Activated naive CD4-positive, alpha-beta T cell treated with anti-CD3 and anti-CD28 coated beads, Interleukin-2, amount 10 ng/mL, durations not matched to agents 7 days and 5 days (primary cell): ENCODE results near the gene CTNND2.

Experiments
- CTCF ChIA-PET: fragments of 350-600 bp; sonication (Branson Sonifier 250); formaldehyde crosslinking; loops from one replicate; lab custom pipeline; 2021; ENCODE audit warnings: antibody characterized with exemption; lab: Charles Lee
- DNase-seq: peaks from one replicate; pipeline ENCODE4 v3.0.0-alpha.2; 2020
- H3K27ac Mint-ChIP-seq: one replicate; pipeline ENCODE4 v1.8.0; 2021; ENCODE audit warnings: mild to moderate bottlenecking, moderate library complexity, mixed read lengths
- H3K27me3 Mint-ChIP-seq: one replicate; pipeline ENCODE4 v1.8.0; 2021; ENCODE audit warnings: mild to moderate bottlenecking, mixed read lengths
- H3K36me3 Mint-ChIP-seq: one replicate; pipeline ENCODE4 v1.8.0; 2021; ENCODE audit warnings: mixed read lengths
- H3K4me1 Mint-ChIP-seq: one replicate; pipeline ENCODE4 v1.8.0; 2021; ENCODE audit warnings: mixed read lengths
- H3K4me3 Mint-ChIP-seq: one replicate; pipeline ENCODE4 v1.8.0; 2021; ENCODE audit warnings: mild to moderate bottlenecking, moderate library complexity, mixed read lengths
- H3K9me3 Mint-ChIP-seq: one replicate; pipeline ENCODE4 v1.8.0; 2021; ENCODE audit warnings: mixed read lengths

Gene CTNND2

DNA sequence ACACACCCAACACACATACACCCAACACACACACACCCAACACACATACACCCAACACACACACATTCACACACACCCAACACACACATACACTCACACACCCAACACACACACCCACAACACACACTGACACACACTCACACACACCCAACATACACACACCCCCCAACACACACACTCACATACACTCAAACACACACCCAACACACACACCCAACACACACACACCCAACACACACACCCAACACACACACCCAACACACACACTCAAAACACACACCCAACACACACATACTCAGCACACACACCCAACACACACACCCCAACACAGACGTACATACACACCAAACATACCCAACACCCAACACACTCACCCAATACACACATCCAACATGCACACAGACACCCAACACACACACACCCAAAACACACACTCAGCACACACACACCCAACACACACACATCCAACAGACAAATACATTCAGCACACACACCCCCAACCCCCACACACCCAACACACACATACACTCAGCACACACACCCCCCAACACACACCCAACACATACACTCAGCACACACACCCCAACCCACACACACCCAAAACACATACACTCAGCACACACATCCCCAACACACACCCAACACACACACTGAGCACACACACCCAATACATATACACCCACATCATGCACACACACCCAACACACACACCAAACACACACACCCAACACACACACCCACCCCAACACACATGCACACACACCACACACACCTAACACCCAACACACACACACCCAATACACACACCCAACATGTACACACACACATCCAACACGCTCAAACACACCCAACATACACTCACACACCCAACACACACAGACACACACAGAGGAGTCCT is 663.7 kb downstream of the CTNND2 start:
- H3K4me3 Mint-ChIP-seq, result no peak overlapping the region
- H3K27ac Mint-ChIP-seq, result no peak overlapping the region
- H3K9me3 Mint-ChIP-seq, result peaks cover 9% of the 10 kb centered on the region
- CTCF ChIA-PET, result no interaction called here
- no peaks in the 10 kb centered on the region for H3K36me3 Mint-ChIP-seq
- H3K27me3 Mint-ChIP-seq, result no peaks in the 10 kb centered on the region
- DNase-seq, result no peak
- no peaks in the 10 kb centered on the region for H3K4me1 Mint-ChIP-seq

DNA sequence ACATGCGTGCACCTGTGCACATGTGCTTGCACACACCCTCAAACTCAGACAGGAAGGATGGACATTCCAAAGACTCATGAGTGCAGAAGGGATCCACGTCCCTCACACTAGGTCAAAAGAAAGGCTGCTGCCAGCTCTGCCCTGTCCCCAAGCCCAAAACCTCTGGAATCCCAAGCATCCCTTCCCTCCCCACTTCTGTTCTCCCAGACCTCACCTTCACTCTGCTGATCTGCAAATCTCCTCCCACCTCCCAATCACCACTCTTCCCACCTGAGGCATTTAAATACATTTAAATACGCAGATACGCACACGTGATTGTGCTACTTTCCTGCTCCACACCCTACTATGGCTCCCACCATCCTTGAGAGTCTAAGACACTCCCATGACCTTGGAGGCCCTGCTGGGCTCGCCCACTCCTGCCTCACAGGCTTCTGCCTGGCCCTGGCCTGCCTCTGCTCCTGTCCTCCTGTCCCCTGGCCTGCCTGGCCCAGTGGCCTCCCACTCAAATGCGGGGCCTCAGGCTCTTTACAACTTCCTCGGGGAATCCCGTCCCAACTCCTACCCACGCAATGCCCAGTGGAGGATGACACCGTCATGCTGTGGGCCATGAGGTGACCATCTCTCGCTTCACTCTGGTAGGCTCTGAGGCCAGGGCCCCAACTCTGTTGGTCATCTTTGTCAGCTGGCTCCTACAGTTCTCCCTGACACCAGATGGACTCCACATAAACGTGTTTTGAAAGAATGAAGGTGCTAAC is 664.8 kb downstream of the CTNND2 start:
- Mint-ChIP-seq H3K27ac (no peak overlapping the region), H3K36me3 (no peaks in the 10 kb centered on the region), H3K4me3 (no peak overlapping the region), H3K4me1 (peaks cover 10% of the 10 kb centered on the region), H3K9me3 (peaks cover 9% of the 10 kb centered on the region), H3K27me3 (no peaks in the 10 kb centered on the region)
- CTCF ChIA-PET, result no interaction called here
- no peak for DNase-seq

DNA sequence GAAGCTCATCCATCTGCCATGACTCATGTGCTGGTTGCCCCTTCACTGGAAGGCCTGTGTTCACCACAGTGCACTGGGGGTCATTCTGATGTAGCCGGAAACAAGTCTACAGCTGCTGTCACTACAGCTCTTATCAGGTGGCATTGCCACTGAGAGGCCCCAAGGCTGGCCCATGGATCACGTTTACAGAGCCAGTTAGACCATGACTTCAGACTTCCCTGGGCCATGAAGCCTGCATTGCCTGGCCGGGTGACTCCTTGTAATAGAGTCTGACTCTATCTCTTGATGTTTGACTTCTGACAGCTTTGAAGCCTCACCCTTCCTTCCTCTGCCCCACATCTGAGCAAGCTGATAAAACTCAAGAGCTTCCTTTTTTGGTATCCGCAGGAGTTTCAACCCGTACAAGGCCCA is 669.7 kb downstream of the CTNND2 start:
- CTCF ChIA-PET, result no interaction called here
- DNase-seq, result peak; percentile 40
- H3K36me3 Mint-ChIP-seq, result peaks cover 16% of the 10 kb centered on the region
- no peak overlapping the region for H3K4me3 Mint-ChIP-seq
- H3K27ac Mint-ChIP-seq, result peak overlapping the region; percentile 71
- peaks cover 23% of the 10 kb centered on the region for H3K4me1 Mint-ChIP-seq
- peaks cover 29% of the 10 kb centered on the region for H3K9me3 Mint-ChIP-seq
- no peaks in the 10 kb centered on the region for H3K27me3 Mint-ChIP-seq

DNA sequence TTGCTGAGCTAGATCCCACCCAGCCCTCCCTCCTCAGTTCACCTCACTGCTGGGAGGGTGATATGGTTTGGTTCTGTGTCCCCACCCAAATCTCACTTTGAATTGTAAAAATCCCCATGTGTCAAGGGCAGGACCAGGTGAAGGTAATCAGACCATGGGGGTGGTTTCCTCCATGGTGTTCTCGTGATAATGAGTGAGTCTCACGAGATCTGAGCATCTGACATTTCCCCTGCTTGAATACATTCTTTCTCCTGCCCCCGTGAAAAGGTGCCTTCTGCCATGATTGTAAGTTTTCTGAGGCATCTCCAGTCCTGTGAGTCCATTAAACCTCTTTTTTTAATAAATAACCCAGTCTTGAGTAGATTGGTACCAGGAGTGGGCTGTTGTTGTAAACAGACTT is 673.4 kb downstream of the CTNND2 start:
- Mint-ChIP-seq H3K4me3 (no peak overlapping the region), H3K4me1 (peaks cover 23% of the 10 kb centered on the region), H3K36me3 (peaks cover 16% of the 10 kb centered on the region), H3K27ac (no peak overlapping the region), H3K27me3 (no peaks in the 10 kb centered on the region), H3K9me3 (peaks cover 29% of the 10 kb centered on the region)
- CTCF ChIA-PET, result no interaction called here
- DNase-seq, result no peak

DNA sequence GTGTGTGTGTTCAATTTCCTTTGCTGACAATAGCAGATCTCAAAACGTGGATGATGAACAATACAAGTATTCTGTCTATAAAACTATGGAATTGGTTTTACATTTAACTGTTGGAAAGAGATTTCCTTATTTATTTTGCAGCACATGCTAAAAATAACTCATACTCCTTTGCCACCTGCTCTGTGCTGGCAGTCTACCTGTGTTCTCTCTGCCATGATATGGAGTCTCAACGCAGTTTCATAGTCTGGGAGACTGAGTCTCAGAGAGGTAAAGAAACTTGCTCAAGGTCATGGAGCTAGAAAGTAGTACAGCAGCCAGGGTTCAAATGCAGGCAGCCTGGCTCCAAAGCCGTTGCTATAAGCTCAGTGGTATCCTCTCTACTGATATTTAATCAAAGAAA is 677.2 kb downstream of the CTNND2 start:
- CTCF ChIA-PET, result no interaction called here
- H3K9me3 Mint-ChIP-seq, result peaks cover 7% of the 10 kb centered on the region
- no peak overlapping the region for H3K4me3 Mint-ChIP-seq
- H3K27me3 Mint-ChIP-seq, result no peaks in the 10 kb centered on the region
- H3K4me1 Mint-ChIP-seq, result no peaks in the 10 kb centered on the region
- H3K36me3 Mint-ChIP-seq, result peaks cover 5% of the 10 kb centered on the region
- no peak for DNase-seq
- no peak overlapping the region for H3K27ac Mint-ChIP-seq

DNA sequence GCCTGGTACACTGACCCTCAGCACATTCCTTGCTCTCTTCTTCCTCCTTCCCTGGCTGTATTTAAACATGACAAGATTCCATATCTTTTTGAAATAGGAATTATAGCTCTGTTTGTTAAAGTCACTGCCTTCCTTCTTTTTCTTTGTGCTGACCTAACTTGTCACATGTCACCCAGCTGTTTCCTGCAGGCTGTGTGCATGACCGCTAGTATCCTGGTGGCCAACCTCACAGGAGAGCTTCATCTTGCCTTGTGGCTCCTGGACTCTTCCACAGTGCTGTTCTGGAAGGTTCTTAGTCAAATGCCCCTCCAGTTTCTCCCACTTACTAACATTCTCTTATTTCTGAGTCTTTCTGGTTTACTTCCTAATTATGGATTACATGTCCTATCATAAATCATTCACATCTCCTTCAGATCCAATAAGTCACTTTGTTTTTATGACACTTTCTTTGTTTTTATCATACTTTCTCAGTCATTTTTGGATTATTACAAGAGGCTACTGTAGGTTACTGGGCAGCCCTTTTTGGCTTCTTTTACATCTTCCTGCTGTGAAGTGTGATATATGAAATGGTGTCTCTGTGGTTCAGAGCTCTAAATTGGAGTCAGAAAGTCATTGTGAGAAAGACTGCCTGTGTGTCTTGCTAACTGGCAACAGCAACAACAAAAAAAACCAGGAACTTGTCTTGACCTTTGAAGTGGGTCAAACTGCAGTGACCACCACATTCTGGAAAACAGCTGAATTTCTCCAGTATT is 679.6 kb downstream of the CTNND2 start:
- Mint-ChIP-seq H3K27me3 (no peaks in the 10 kb centered on the region), H3K4me3 (no peak overlapping the region), H3K36me3 (no peaks in the 10 kb centered on the region), H3K4me1 (no peaks in the 10 kb centered on the region), H3K9me3 (no peaks in the 10 kb centered on the region), H3K27ac (no peak overlapping the region)
- DNase-seq, result no peak
- CTCF ChIA-PET, result no interaction called here

DNA sequence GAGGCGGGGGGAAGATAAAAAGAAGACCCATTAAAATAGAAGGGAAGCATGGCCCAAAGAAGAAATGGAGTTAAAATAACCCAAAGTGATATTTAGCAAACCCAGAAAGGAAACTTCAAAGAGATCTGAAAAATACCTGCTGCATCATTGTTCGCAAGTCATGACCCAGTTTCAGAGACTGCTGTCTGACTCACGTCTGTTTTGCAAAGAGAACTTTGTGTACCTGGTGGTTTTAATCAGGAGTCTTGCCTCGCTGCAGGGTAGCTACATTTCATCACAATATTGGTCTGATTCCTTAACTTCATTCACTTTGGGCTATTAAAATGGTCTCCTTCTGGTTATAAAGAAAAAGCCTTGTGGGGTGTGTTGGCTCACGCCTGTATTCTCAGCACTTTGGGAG is 682.1 kb downstream of the CTNND2 start:
- Mint-ChIP-seq H3K4me3 (no peak overlapping the region), H3K27me3 (no peaks in the 10 kb centered on the region), H3K27ac (no peak overlapping the region), H3K4me1 (no peaks in the 10 kb centered on the region), H3K36me3 (no peaks in the 10 kb centered on the region), H3K9me3 (no peaks in the 10 kb centered on the region)
- CTCF ChIA-PET, result no interaction called here
- DNase-seq, result no peak

DNA sequence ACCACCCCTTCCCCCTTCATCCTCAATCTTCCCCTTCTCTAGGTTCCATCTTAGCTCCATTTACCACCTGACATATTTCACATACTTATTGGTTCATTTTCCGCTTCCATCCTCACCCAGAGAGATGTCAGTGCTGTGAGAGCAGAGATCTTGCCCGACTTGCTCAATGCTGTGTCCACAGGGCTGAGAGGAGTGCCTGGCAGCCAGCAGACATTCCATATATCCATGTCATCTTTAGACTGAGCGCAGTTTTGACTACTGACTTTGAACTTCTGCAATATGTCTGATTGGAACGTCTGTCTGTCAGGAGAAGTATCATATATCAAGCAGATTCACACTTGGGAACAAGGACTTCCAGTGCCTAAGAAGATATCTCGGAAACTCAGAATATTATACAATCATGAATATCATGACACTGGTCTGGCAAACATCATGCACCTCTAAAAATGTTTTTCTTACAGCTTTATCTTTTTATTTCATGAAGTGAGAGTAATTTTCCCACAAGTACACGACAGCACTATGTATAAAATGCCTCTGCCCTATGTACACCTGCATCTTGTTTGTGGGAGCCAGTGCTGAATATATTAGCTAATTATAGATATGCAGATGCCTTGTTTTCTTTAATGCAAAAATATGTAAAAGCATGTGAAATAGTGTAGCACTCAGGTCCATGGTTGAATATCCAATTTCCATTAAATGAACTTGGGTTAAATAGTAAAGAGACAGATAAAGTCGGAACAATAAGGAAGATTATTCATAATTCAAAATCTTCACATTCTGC is 689.2 kb downstream of the CTNND2 start:
- Mint-ChIP-seq H3K4me3 (no peak overlapping the region), H3K9me3 (peaks cover 3% of the 10 kb centered on the region), H3K27me3 (no peaks in the 10 kb centered on the region), H3K27ac (no peak overlapping the region), H3K4me1 (no peaks in the 10 kb centered on the region), H3K36me3 (no peaks in the 10 kb centered on the region)
- CTCF ChIA-PET, result no interaction called here
- no peak for DNase-seq

DNA sequence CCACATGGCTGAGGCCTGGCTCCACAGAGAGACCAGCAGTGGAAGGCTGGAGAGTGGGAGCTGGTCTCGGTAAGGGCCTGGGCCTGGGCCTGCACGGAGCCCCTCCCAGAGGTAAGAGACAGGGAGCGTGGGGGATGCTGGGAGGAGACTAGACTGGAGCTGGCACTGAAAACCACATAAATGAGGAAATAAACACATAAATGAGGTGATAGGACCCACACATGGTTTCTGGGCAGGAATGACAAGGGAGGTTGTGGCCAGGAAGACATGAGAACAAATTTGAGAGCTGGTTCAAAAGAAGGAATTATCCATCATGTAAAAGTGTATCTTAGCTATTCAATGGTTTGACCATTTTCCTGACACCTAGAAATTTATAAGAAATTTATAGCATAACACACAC is 691.5 kb downstream of the CTNND2 start:
- Mint-ChIP-seq H3K4me1 (no peaks in the 10 kb centered on the region), H3K27ac (no peak overlapping the region), H3K27me3 (no peaks in the 10 kb centered on the region), H3K9me3 (peaks cover 3% of the 10 kb centered on the region), H3K4me3 (no peak overlapping the region), H3K36me3 (no peaks in the 10 kb centered on the region)
- CTCF ChIA-PET, result no interaction called here
- no peak for DNase-seq

DNA sequence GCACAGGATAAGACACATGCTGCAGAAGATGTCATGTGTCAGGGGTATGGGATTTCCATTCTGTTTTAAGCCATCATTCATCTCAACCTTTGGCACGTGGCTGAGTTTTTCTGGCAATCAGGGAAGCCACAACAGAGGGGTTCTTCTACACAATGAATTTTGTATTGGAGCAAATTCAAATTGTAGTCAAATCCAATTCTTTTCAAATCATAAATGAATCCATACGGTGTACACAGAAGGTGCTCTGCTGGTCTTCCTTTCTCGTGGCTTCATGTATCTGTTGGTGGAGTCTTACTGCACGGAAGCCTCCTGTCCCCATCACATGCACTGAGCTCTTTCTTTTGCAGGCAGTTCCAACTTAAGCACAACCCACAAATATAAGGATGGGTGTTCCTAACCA is 706.5 kb downstream of the CTNND2 start:
- no peak overlapping the region for H3K27ac Mint-ChIP-seq
- H3K4me3 Mint-ChIP-seq, result no peak overlapping the region
- H3K36me3 Mint-ChIP-seq, result no peaks in the 10 kb centered on the region
- no peak for DNase-seq
- CTCF ChIA-PET, result no interaction called here
- no peaks in the 10 kb centered on the region for H3K9me3 Mint-ChIP-seq
- H3K4me1 Mint-ChIP-seq, result no peaks in the 10 kb centered on the region
- H3K27me3 Mint-ChIP-seq, result no peaks in the 10 kb centered on the region

DNA sequence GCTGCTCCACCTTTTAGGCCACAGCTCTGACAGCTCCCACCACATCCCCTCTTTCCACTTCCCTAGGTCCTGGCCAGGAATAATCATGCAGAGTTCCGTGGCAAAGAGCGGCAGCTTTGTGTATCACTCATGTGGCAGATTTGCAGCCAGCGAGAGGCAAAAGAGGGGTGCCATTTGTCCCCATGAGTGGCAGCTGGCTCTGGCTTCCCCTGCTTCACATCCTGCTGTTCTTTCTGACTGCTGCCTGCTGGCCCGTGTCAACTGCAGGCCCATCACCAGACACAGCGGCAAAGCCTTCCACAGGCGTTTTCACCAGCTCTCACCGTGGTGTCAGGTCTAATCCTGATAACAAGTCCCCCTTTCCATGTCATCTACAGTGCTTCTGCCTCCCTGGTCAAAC is 712.6 kb downstream of the CTNND2 start:
- CTCF ChIA-PET, result no interaction called here
- H3K4me3 Mint-ChIP-seq, result no peak overlapping the region
- no peaks in the 10 kb centered on the region for H3K27me3 Mint-ChIP-seq

DNA sequence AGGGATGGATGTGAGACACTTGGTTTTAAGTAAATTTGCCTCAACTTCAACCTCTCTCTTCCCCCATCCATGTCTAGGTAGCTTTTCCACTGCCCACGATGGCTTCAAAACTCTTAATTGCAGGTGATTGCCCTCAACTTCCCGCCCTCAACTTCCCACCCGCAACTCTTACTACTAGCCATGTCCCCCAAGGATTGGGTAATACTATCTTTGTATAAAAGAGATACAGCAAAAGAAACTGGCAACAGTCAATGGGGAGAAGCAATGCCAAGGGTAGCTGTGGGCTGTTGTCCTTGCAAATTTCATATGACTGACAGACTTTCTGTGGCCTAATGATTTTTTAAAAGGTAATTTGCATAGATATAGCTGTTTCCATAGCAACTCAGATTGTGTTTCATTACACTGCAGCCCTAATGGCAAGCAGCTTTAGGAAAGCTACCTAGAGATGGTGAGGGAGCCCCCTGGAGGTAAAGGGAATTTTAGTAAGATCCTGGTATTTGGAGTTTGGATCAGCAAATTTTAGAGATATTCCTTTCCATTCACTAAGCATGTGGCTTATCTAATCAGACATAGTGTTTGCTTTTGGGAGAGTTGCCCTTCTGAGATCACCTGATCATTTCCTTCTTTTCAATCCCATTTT is 721.7 kb downstream of the CTNND2 start:
- DNase-seq, result no peak
- CTCF ChIA-PET, result interaction anchor here (0.9 to 1.5 kb wide), 2 partner anchors 195 to 204 kb away, joined by 3 to 5 read pairs; no protein-coding TSS in a partner anchor
- Mint-ChIP-seq H3K36me3 (no peaks in the 10 kb centered on the region), H3K27me3 (no peaks in the 10 kb centered on the region), H3K4me3 (no peak overlapping the region), H3K9me3 (no peaks in the 10 kb centered on the region), H3K27ac (no peak overlapping the region), H3K4me1 (no peaks in the 10 kb centered on the region)

More for the DNA sequence above, 712.6 kb downstream of the CTNND2 start:
- no peak for DNase-seq
- no peaks in the 10 kb centered on the region for H3K4me1 Mint-ChIP-seq
- no peaks in the 10 kb centered on the region for H3K9me3 Mint-ChIP-seq
- no peak overlapping the region for H3K27ac Mint-ChIP-seq
- H3K36me3 Mint-ChIP-seq, result no peaks in the 10 kb centered on the region

DNA sequence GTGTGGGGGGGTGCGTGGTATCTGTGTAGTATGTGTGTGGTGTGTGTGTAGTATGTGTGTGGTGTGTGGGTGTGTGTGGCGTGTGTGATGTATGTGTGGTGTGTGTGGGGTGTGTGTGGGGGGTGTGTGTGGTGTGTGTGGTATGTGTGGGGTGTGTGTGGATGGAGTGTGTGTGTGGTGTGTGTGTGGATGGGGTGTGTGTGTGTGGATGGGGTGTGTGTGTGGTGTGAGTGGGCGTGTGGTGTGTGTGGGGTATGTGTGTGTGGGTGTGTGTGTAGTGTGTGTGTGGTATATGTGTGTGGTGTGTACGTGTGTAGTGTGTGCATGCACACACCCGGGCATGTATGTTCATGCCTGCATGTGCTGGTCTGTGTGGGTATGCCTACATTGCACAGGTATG is 722.3 kb downstream of the CTNND2 start:
- H3K27me3 Mint-ChIP-seq, result no peaks in the 10 kb centered on the region
- no peaks in the 10 kb centered on the region for H3K9me3 Mint-ChIP-seq
- DNase-seq, result no peak
- no peak overlapping the region for H3K4me3 Mint-ChIP-seq
- no peaks in the 10 kb centered on the region for H3K4me1 Mint-ChIP-seq
- CTCF ChIA-PET, result interaction anchor here (1.5 kb wide), 1 partner anchor 194 kb away, joined by 5 read pairs; no protein-coding TSS in a partner anchor
- no peaks in the 10 kb centered on the region for H3K36me3 Mint-ChIP-seq
- no peak overlapping the region for H3K27ac Mint-ChIP-seq
